Endothelial cell of umbilical vein (primary cell): ENCODE measurements around the gene CARMIL1.

Source experiments
- EZH2 ChIP-seq: IDR thresholded peaks from 2 replicates; pipeline ENCODE4 v1.6.1; 2012; ENCODE audit warnings: borderline replicate concordance, low read depth, mild to moderate bottlenecking, moderate library complexity, low read length, inconsistent platforms; ENCODE audit not compliant: severe bottlenecking
- GATA2 ChIP-seq: IDR thresholded peaks from 2 replicates; pipeline ENCODE4 v1.7.0; 2011; ENCODE audit warnings: low read depth, mild to moderate bottlenecking, moderate library complexity, mixed read lengths, low read length; ENCODE audit not compliant: insufficient read length, insufficient read depth
- JUN ChIP-seq: IDR thresholded peaks from 2 replicates; pipeline ENCODE4 v1.6.1; 2011; ENCODE audit warnings: borderline replicate concordance, low read depth; ENCODE audit not compliant: insufficient read length, insufficient read depth
- POLR2A ChIP-seq: IDR thresholded peaks from 2 replicates; pipeline ENCODE4 v1.6.1; 2012; ENCODE audit warnings: low read depth, mild to moderate bottlenecking, control low read depth, low read length
- POLR2AphosphoS5 ChIP-seq: IDR thresholded peaks from 2 replicates; pipeline ENCODE4 v1.6.1; 2012; ENCODE audit warnings: low read depth, mild to moderate bottlenecking, control low read depth, low read length, moderate library complexity; ENCODE audit not compliant: insufficient read depth
- TF ChIP-seq, protein P1 (sequence below), 2 donors: IDR thresholded peaks; 1 replicate in 1 of 2; 2 replicates in 1 of 2; pipeline ENCODE4 v1.5.1; 2011; ENCODE audit warnings: low read length in 2 of 2, mild to moderate bottlenecking in 2 of 2, moderate library complexity in 2 of 2, control low read depth in 1 of 2, inconsistent platforms in 1 of 2, low read depth in 1 of 2; ENCODE audit not compliant: insufficient read depth in 1 of 2; ENCODE audit errors: extremely low read depth in 1 of 2
- TF ChIP-seq, protein P2 (sequence below): IDR thresholded peaks from 2 replicates; pipeline ENCODE4 v1.6.1; 2011; ENCODE audit not compliant: insufficient read depth, insufficient read length

DNA sequence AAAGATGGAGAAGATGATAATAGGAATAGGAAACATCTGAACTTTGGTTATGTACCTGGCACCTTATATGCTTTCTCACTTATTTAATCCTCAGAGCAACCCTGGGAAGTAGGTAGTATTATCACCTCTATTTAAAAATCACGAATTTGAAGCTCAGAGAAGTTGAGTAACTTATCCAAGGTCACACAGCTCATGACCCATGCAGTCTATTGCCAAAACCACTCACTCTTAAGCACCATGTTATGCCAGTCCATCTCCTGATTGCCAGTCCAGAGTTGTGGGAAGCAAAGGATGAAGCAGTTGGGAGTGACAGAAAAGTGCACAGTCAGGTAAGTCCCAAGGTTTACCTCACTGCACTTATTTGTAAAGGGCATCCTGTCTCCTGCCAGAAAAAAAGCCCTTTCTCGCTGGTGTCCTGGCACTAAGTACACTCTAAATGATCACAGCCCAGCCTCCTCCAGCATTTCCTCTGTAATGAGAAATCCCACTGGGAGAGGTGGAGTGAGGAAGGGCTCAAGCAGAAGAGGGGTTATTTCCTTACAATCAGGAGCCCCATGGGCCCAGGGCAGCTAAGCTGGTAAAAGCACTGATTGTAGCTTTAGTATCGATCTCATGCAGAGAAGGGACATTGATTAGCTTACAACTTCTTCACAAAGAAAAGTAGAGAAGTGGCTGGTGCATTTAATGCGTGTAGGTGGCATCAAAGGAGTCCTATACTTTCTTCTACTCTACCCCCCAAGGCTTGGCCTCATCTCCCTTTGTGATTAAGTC lies 351.5 kb downstream of the CARMIL1 start:
- TF ChIP-seq, protein P1, sequence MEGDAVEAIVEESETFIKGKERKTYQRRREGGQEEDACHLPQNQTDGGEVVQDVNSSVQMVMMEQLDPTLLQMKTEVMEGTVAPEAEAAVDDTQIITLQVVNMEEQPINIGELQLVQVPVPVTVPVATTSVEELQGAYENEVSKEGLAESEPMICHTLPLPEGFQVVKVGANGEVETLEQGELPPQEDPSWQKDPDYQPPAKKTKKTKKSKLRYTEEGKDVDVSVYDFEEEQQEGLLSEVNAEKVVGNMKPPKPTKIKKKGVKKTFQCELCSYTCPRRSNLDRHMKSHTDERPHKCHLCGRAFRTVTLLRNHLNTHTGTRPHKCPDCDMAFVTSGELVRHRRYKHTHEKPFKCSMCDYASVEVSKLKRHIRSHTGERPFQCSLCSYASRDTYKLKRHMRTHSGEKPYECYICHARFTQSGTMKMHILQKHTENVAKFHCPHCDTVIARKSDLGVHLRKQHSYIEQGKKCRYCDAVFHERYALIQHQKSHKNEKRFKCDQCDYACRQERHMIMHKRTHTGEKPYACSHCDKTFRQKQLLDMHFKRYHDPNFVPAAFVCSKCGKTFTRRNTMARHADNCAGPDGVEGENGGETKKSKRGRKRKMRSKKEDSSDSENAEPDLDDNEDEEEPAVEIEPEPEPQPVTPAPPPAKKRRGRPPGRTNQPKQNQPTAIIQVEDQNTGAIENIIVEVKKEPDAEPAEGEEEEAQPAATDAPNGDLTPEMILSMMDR (IDR thresholded peaks at IDR 0.05; ENCODE audit: extremely low read depth in 1 of 2, insufficient read depth in 1 of 2, low read depth in 1 of 2, low read length in 2 of 2): no peak
- no peak for TF ChIP-seq POLR2A
- no peak for TF ChIP-seq POLR2AphosphoS5
- no peak for TF ChIP-seq EZH2
- TF ChIP-seq, protein P2, sequence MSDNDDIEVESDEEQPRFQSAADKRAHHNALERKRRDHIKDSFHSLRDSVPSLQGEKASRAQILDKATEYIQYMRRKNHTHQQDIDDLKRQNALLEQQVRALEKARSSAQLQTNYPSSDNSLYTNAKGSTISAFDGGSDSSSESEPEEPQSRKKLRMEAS: no peak
- no peak for TF ChIP-seq JUN
- no peak for TF ChIP-seq GATA2
